HEK293 (cell line): ENCODE measurements around the gene H2BK1.

Experiments used
- CTCF ChIA-PET: fragments of 350-600 bp; formaldehyde crosslinking; extraction: SDS; loops from one replicate; lab custom pipeline; 2021; ENCODE audit warnings: antibody characterized with exemption; lab: Yijun Ruan, JAX
- POLR2A ChIA-PET: fragments of 300-600 bp; formaldehyde crosslinking; extraction: SDS; loops from one replicate; lab custom pipeline; 2020; ENCODE audit warnings: antibody characterized with exemption, inconsistent platforms; lab: Yijun Ruan, JAX
- H3K27ac ChIP-seq: fragments of 200-500 bp; sonication (Bioruptor generic); 2 replicates; pipeline ENCODE4 v1.5.1; 2014; ENCODE audit warnings: low read depth, low read length, control low read depth, inconsistent platforms; ENCODE audit errors: extremely low read depth
- H3K36me3 ChIP-seq, 2 experiments: fragments of 200-500 bp in 1 of 2; sonication (Bioruptor generic) in 1 of 2; 1 replicate in 1 of 2; 2 replicates in 1 of 2; pipeline ENCODE4 v1.5.1; 2014 to 2017; ENCODE audit warnings: inconsistent platforms in 2 of 2, low read length in 2 of 2; ENCODE audit not compliant: control insufficient read depth in 2 of 2, insufficient read depth in 1 of 2
- H3K4me1 ChIP-seq: fragments of 200-500 bp; sonication (Bioruptor generic); 2 replicates; pipeline ENCODE4 v1.5.1; 2014; ENCODE audit warnings: mild to moderate bottlenecking, low read length, inconsistent platforms; ENCODE audit not compliant: control insufficient read depth, insufficient read depth
- H3K4me3 ChIP-seq: 2 replicates; pipeline ENCODE4 v1.5.1; 2011; ENCODE audit warnings: low read depth, mild to moderate bottlenecking, control low read depth, low read length, moderate library complexity
- H3K9me3 ChIP-seq: fragments of 200-500 bp; sonication (Bioruptor generic); 2 replicates; pipeline ENCODE4 v1.5.1; 2014; ENCODE audit warnings: low read depth, low read length, inconsistent platforms; ENCODE audit not compliant: control insufficient read depth, insufficient read depth
- HOXC10 ChIP-seq: sonication (generic); formaldehyde crosslinking; IDR thresholded peaks from 2 replicates; pipeline ENCODE4 v1.8.1; 2023; ENCODE audit warnings: mild to moderate bottlenecking, missing genetic modification reagents
- YY2 ChIP-seq: fragments of 450-650 bp; formaldehyde crosslinking; IDR thresholded peaks from 2 replicates; pipeline ENCODE4 v1.5.1; 2016; ENCODE audit warnings: missing biosample characterization, missing genetic modification characterization
- ZBTB20 ChIP-seq: fragments of 450-650 bp; formaldehyde crosslinking; IDR thresholded peaks from 2 replicates; pipeline ENCODE4 v1.5.1; 2016; ENCODE audit warnings: missing biosample characterization, missing genetic modification characterization
- ZFP3 ChIP-seq: fragments of 450-650 bp; formaldehyde crosslinking; IDR thresholded peaks from 2 replicates; pipeline ENCODE4 v1.5.1; 2016; ENCODE audit warnings: low read depth, missing biosample characterization, missing genetic modification characterization
- ZNF132 ChIP-seq: fragments of 450-650 bp; formaldehyde crosslinking; IDR thresholded peaks from 2 replicates; pipeline ENCODE4 v1.5.1; 2017; ENCODE audit warnings: missing biosample characterization, missing genetic modification characterization, borderline replicate concordance
- ZNF302 ChIP-seq: fragments of 450-650 bp; formaldehyde crosslinking; IDR thresholded peaks from 2 replicates; pipeline ENCODE4 v1.5.1; 2016; ENCODE audit warnings: missing biosample characterization, missing genetic modification characterization, low read depth
- ZNF324 ChIP-seq: fragments of 450-650 bp; formaldehyde crosslinking; IDR thresholded peaks from 2 replicates; pipeline ENCODE4 v1.5.1; 2016; ENCODE audit warnings: missing biosample characterization, missing genetic modification characterization
- ZNF350 ChIP-seq: fragments of 450-650 bp; formaldehyde crosslinking; IDR thresholded peaks from 2 replicates; pipeline ENCODE4 v1.5.0; 2017; ENCODE audit warnings: missing biosample characterization, mild to moderate bottlenecking, missing genetic modification characterization
- ZNF354C ChIP-seq: fragments of 450-650 bp; formaldehyde crosslinking; IDR thresholded peaks from 2 replicates; pipeline ENCODE4 v1.5.1; 2016; ENCODE audit warnings: missing biosample characterization, missing genetic modification characterization, low read depth, borderline replicate concordance
- ZNF366 ChIP-seq: fragments of 450-650 bp; formaldehyde crosslinking; conservative IDR thresholded peaks from 2 replicates; pipeline ENCODE4 v1.5.1; 2016; ENCODE audit warnings: missing biosample characterization, missing genetic modification characterization
- ZNF37A ChIP-seq: fragments of 450-650 bp; IDR thresholded peaks from 2 replicates; pipeline ENCODE4 v1.5.1; 2018; ENCODE audit warnings: missing biosample characterization, missing genetic modification characterization
- ZNF473 ChIP-seq: fragments of 450-650 bp; formaldehyde crosslinking; IDR thresholded peaks from 2 replicates; pipeline ENCODE4 v1.5.1; 2017; ENCODE audit warnings: missing biosample characterization, missing genetic modification characterization
- ZNF558 ChIP-seq: fragments of 450-650 bp; formaldehyde crosslinking; IDR thresholded peaks from 2 replicates; pipeline ENCODE4 v1.5.1; 2016; ENCODE audit warnings: missing biosample characterization, missing genetic modification characterization
- ZNF621 ChIP-seq: fragments of 450-650 bp; formaldehyde crosslinking; IDR thresholded peaks from 2 replicates; pipeline ENCODE4 v1.5.1; 2017; ENCODE audit warnings: missing biosample characterization, missing genetic modification characterization
- ZNF777 ChIP-seq: fragments of 450-650 bp; formaldehyde crosslinking; IDR thresholded peaks from 2 replicates; pipeline ENCODE4 v1.5.1; 2017; ENCODE audit warnings: missing biosample characterization, missing genetic modification characterization, borderline replicate concordance
- ZSCAN16 ChIP-seq: fragments of 450-650 bp; formaldehyde crosslinking; IDR thresholded peaks from 2 replicates; pipeline ENCODE4 v1.5.1; 2016; ENCODE audit warnings: missing biosample characterization, missing genetic modification characterization
- TF ChIP-seq, protein P1 (sequence below): fragments of 450-650 bp; formaldehyde crosslinking; IDR thresholded peaks from 2 replicates; pipeline ENCODE4 v1.5.1; 2016; ENCODE audit warnings: missing biosample characterization, missing genetic modification characterization
- TF ChIP-seq, protein P2 (sequence below): fragments of 450-650 bp; formaldehyde crosslinking; IDR thresholded peaks from 2 replicates; pipeline ENCODE4 v1.5.1; 2016; ENCODE audit warnings: missing biosample characterization, missing genetic modification characterization, borderline replicate concordance
- TF ChIP-seq, protein P3 (sequence below): fragments of 450-650 bp; formaldehyde crosslinking; conservative IDR thresholded peaks from 2 replicates; pipeline ENCODE4 v1.5.1; 2016; ENCODE audit warnings: low read depth, missing biosample characterization, missing genetic modification characterization
- TF ChIP-seq, protein P4 (sequence below): fragments of 450-650 bp; formaldehyde crosslinking; IDR thresholded peaks from 2 replicates; pipeline ENCODE4 v1.5.1; 2016; ENCODE audit warnings: missing biosample characterization, missing genetic modification characterization

Gene H2BK1

DNA sequence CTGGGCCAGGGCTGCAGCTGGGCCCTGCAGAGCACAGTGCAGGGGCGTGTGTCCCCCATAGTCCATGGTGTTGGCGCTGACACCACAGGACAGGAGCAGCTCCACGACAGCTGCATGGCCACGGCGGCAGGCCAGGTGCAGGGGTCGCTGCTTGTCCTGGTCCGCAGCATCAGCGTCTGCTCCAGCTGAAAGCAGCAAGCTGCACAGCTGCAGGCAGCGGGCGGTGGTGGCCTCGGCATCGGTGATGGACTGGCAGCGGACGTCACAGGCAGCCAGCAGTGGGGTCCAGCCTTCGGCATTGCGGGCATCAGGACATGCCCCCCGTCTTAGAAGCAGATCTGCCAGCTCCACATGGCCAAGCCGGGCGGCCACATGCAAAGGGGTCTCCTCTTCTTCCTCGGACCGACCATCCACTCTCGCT lies 29.3 kb downstream of the H2BK1 start (continued):
- no peak for TF ChIP-seq ZNF350 (tag by site-specific recombination)
- TF ChIP-seq ZBTB20 (tag by site-specific recombination): no peak
- no peak for TF ChIP-seq YY2 (tag by site-specific recombination)
- TF ChIP-seq ZNF37A (tag by site-specific recombination): no peak
- no peak for TF ChIP-seq ZFP3 (tag by site-specific recombination)
- TF ChIP-seq, all 188 proteins: peak for 0

DNA sequence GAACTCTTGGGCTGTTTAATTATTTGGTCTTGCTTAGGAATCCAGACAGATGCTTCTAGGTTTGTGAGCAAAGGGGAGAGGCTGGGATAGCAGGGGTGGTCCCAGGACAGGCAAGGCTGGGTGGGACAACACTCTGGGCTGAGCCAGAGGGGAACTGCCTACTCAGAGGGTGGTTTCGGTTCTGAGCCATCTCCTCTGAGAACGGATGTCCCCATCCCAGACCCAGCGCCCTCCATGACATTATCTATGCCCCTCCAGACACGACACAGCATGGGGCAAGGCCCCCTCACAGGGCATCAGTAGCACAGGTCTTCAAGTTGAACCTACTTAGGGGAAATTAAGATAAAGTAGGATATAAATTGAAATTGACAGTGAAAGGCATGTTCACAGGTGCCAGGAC lies 30.3 kb downstream of the H2BK1 start:
- ChIA-PET POLR2A (no interaction called here), CTCF (interaction anchor here (1.7 kb wide), 1 partner anchor 12 kb away, joined by 5 read pairs; no protein-coding TSS in a partner anchor)
- TF ChIP-seq ZNF132 (tag by site-specific recombination) (no peak), ZNF354C (tag by site-specific recombination) (no peak), ZNF777 (no peak), ZNF621 (no peak), HOXC10 (CRISPR knock-in tag) (no peak), ZNF302 (no peak), ZNF558 (tag by site-specific recombination) (no peak), ZNF473 (tag by site-specific recombination) (no peak), ZNF324 (tag by site-specific recombination) (no peak), ZNF350 (tag by site-specific recombination) (no peak), ZSCAN16 (no peak), ZNF366 (tag by site-specific recombination) (no peak)
- TF ChIP-seq, protein P1, sequence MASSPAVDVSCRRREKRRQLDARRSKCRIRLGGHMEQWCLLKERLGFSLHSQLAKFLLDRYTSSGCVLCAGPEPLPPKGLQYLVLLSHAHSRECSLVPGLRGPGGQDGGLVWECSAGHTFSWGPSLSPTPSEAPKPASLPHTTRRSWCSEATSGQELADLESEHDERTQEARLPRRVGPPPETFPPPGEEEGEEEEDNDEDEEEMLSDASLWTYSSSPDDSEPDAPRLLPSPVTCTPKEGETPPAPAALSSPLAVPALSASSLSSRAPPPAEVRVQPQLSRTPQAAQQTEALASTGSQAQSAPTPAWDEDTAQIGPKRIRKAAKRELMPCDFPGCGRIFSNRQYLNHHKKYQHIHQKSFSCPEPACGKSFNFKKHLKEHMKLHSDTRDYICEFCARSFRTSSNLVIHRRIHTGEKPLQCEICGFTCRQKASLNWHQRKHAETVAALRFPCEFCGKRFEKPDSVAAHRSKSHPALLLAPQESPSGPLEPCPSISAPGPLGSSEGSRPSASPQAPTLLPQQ (tag by site-specific recombination): no peak
- TF ChIP-seq, protein P2, sequence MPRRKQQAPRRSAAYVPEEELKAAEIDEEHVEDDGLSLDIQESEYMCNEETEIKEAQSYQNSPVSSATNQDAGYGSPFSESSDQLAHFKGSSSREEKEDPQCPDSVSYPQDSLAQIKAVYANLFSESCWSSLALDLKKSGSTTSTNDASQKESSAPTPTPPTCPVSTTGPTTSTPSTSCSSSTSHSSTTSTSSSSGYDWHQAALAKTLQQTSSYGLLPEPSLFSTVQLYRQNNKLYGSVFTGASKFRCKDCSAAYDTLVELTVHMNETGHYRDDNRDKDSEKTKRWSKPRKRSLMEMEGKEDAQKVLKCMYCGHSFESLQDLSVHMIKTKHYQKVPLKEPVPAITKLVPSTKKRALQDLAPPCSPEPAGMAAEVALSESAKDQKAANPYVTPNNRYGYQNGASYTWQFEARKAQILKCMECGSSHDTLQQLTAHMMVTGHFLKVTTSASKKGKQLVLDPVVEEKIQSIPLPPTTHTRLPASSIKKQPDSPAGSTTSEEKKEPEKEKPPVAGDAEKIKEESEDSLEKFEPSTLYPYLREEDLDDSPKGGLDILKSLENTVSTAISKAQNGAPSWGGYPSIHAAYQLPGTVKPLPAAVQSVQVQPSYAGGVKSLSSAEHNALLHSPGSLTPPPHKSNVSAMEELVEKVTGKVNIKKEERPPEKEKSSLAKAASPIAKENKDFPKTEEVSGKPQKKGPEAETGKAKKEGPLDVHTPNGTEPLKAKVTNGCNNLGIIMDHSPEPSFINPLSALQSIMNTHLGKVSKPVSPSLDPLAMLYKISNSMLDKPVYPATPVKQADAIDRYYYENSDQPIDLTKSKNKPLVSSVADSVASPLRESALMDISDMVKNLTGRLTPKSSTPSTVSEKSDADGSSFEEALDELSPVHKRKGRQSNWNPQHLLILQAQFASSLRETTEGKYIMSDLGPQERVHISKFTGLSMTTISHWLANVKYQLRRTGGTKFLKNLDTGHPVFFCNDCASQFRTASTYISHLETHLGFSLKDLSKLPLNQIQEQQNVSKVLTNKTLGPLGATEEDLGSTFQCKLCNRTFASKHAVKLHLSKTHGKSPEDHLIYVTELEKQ (tag by site-specific recombination): no peak
- TF ChIP-seq, protein P3, sequence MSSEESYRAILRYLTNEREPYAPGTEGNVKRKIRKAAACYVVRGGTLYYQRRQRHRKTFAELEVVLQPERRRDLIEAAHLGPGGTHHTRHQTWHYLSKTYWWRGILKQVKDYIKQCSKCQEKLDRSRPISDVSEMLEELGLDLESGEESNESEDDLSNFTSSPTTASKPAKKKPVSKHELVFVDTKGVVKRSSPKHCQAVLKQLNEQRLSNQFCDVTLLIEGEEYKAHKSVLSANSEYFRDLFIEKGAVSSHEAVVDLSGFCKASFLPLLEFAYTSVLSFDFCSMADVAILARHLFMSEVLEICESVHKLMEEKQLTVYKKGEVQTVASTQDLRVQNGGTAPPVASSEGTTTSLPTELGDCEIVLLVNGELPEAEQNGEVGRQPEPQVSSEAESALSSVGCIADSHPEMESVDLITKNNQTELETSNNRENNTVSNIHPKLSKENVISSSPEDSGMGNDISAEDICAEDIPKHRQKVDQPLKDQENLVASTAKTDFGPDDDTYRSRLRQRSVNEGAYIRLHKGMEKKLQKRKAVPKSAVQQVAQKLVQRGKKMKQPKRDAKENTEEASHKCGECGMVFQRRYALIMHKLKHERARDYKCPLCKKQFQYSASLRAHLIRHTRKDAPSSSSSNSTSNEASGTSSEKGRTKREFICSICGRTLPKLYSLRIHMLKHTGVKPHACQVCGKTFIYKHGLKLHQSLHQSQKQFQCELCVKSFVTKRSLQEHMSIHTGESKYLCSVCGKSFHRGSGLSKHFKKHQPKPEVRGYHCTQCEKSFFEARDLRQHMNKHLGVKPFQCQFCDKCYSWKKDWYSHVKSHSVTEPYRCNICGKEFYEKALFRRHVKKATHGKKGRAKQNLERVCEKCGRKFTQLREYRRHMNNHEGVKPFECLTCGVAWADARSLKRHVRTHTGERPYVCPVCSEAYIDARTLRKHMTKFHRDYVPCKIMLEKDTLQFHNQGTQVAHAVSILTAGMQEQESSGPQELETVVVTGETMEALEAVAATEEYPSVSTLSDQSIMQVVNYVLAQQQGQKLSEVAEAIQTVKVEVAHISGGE (tag by site-specific recombination): no peak
- TF ChIP-seq, protein P4, sequence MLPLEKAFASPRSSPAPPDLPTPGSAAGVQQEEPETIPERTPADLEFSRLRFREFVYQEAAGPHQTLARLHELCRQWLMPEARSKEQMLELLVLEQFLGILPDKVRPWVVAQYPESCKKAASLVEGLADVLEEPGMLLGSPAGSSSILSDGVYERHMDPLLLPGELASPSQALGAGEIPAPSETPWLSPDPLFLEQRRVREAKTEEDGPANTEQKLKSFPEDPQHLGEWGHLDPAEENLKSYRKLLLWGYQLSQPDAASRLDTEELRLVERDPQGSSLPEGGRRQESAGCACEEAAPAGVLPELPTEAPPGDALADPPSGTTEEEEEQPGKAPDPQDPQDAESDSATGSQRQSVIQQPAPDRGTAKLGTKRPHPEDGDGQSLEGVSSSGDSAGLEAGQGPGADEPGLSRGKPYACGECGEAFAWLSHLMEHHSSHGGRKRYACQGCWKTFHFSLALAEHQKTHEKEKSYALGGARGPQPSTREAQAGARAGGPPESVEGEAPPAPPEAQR (tag by site-specific recombination): no peak
- Histone ChIP-seq H3K4me1 (no peaks in the 10 kb centered on the region), H3K4me3 (no peak overlapping the region), H3K9me3 (no peaks in the 10 kb centered on the region), H3K27ac (no peak overlapping the region), H3K36me3 (no peaks in the 10 kb centered on the region)
